Upper lobe of right lung (tissue), 1 donor: ENCODE results near the gene TMLHE. TPM values are rescaled to one million over a fixed set of nuclear protein-coding genes. Genes with fewer than 3 reads are reported as not detected.
"Not testable (repeated sequence)": the region's sequence is repeated elsewhere in the genome, so short reads cannot be mapped to it uniquely, and the experiment has no call there.

Experiments used
- ATAC-seq: fragments of 200-7000 bp; cut with Tn5 transposase; one replicate; pipeline ENCODE4 v1.9.1; 2020; ENCODE audit warnings: mild to moderate bottlenecking, moderate library complexity
- DNase-seq: peaks from one replicate; pipeline ENCODE4 v3.0.0-alpha.2; 2020
- H3K27ac ChIP-seq: fragments of 200-600 bp; one replicate; pipeline ENCODE4 v1.8.0; 2022
- H3K27me3 ChIP-seq: fragments of 200-600 bp; one replicate; pipeline ENCODE4 v1.8.0; 2022; ENCODE audit warnings: mild to moderate bottlenecking
- H3K36me3 ChIP-seq: fragments of 200-600 bp; one replicate; pipeline ENCODE4 v1.8.0; 2022
- H3K4me1 ChIP-seq: fragments of 200-600 bp; one replicate; pipeline ENCODE4 v1.8.0; 2022
- H3K4me3 ChIP-seq: fragments of 200-600 bp; one replicate; pipeline ENCODE4 v1.8.0; 2022; ENCODE audit warnings: mild to moderate bottlenecking
- H3K9me3 ChIP-seq: fragments of 200-600 bp; one replicate; pipeline ENCODE4 v1.8.0; 2022
- CTCF ChIP-seq: fragments of 200-600 bp; IDR thresholded peaks from one replicate; pipeline ENCODE4 v1.8.0; 2022; ENCODE audit warnings: antibody characterized with exemption
- intact Hi-C: fragments of 100-400 bp; cut with DNase I; formaldehyde crosslinking; loops from one replicate; pipeline ENCODE4 v1.11.0; 2022
- long read RNA-seq: library from polyadenylated mRNA; unstranded; transcript quantifications from one replicate; pipeline ENCODE4 v2.0.0, GENCODE V29; 2021
- total RNA-seq: library from RNA; stranded (reverse); fragmentation: NEBNext Ultra II Directional; extraction: Animal tissue kit (Norgen Biotek cat#: 25700); gene quantifications from one replicate; pipeline ENCODE4 v1.2.1, GENCODE V29; 2021
- donor health status: DM: no; HTN: yes; CAD: no; lungs with severe emphysema.

The TMLHE gene
- 14.2 TPM for total RNA-seq
- long read RNA-seq, transcript TMLHE-201 (8 exons, 2,832 nt): major isoform, 9 of 14 reads
- long read RNA-seq, partial matches to known transcripts: 2 of 14 reads
- long read RNA-seq, other reads (novel, unspliced or antisense): 3 of 14 reads

GRCh38 chrX:155612312-155613224 is at the start of gene TMLHE, which contains the start of gene SPRY3:
TMLHE (minus strand) TSS chrX:155612952; CDS start chrX:155545276, 67,676 bp downstream.
SPRY3 (plus strand) TSS chrX:155612586.
- Histone ChIP-seq H3K4me3 (peak within 1 kb of the TSS; percentile 62), H3K36me3 (no peaks in the 10 kb centered on the region), H3K27ac (peak within 1 kb of the TSS; percentile 90), H3K27me3 (no peaks in the 10 kb centered on the region), H3K9me3 (no peaks in the 10 kb centered on the region), H3K4me1 (no peaks in the 10 kb centered on the region)
- intact Hi-C loops: no loop called here
- no peak for TF ChIP-seq CTCF
- DNase-seq: peak; percentile 77
- ATAC-seq: peak; percentile 96

GRCh38 chrX:155662282-155662681 is 49.5 kb upstream of the TMLHE start:
- DNase-seq (no peak), ATAC-seq (peak; percentile 41)
- intact Hi-C loops: no loop called here
- H3K4me1 ChIP-seq: no peaks in the 10 kb centered on the region
- no peaks in the 10 kb centered on the region for H3K36me3 ChIP-seq
- no peak overlapping the region for H3K4me3 ChIP-seq
- H3K27ac ChIP-seq: no peak overlapping the region
- no peaks in the 10 kb centered on the region for H3K27me3 ChIP-seq
- peak; percentile 18 for TF ChIP-seq CTCF
- H3K9me3 ChIP-seq: no peaks in the 10 kb centered on the region

- no peak for TF ChIP-seq CTCF
- DNase-seq (no peak), ATAC-seq (no peak)
- no peak overlapping the region for H3K27ac ChIP-seq
- no peak overlapping the region for H3K4me3 ChIP-seq
- no peaks in the 10 kb centered on the region for H3K36me3 ChIP-seq
- no peaks in the 10 kb centered on the region for H3K27me3 ChIP-seq
- intact Hi-C loops: no loop called here
- H3K4me1 ChIP-seq: no peaks in the 10 kb centered on the region
- H3K9me3 ChIP-seq: no peaks in the 10 kb centered on the region
Observed at GRCh38 chrX:155645180-155645579, 32.4 kb upstream of the TMLHE start.

GRCh38 chrX:155643240-155643639 is 30.5 kb upstream of the TMLHE start:
- Histone ChIP-seq H3K27me3 (no peaks in the 10 kb centered on the region), H3K36me3 (no peaks in the 10 kb centered on the region), H3K4me3 (no peak overlapping the region), H3K27ac (no peak overlapping the region), H3K9me3 (no peaks in the 10 kb centered on the region), H3K4me1 (no peaks in the 10 kb centered on the region)
- ATAC-seq: no peak
- no peak for DNase-seq
- TF ChIP-seq CTCF: no peak
- intact Hi-C loops: no loop called here

- DNase-seq, H3K36me3 ChIP-seq, H3K27me3 ChIP-seq, H3K27ac ChIP-seq, ATAC-seq, H3K4me1 ChIP-seq, intact Hi-C loops, H3K9me3 ChIP-seq: not testable (repeated sequence)
- peak overlapping the region; percentile 24 for H3K4me3 ChIP-seq
Observed at GRCh38 chrX:155641371-155641770, 28.6 kb upstream of the TMLHE start.

- no peaks in the 10 kb centered on the region for H3K4me1 ChIP-seq
- ATAC-seq (no peak), DNase-seq (no peak)
- no peak overlapping the region for H3K4me3 ChIP-seq
- H3K36me3 ChIP-seq: no peaks in the 10 kb centered on the region
- intact Hi-C loops: no loop called here
- no peak overlapping the region for H3K27ac ChIP-seq
- no peaks in the 10 kb centered on the region for H3K9me3 ChIP-seq
- TF ChIP-seq CTCF: no peak
- no peaks in the 10 kb centered on the region for H3K27me3 ChIP-seq
Observed at GRCh38 chrX:155637714-155638113, 25.0 kb upstream of the TMLHE start.

GRCh38 chrX:155635019-155635418 is 22.3 kb upstream of the TMLHE start:
- H3K36me3 ChIP-seq, H3K4me3 ChIP-seq, H3K4me1 ChIP-seq, H3K27me3 ChIP-seq, H3K9me3 ChIP-seq, H3K27ac ChIP-seq, ATAC-seq, DNase-seq, intact Hi-C loops: not testable (repeated sequence)
